SK-N-SH treated with all-trans-retinoic acid at 6 μM for 48 hours (cell line): ENCODE data around the gene BLMH.

ENCODE experiments used
- ATAC-seq: fragments of 200-7000 bp; cut with Tn5 transposase; 3 replicates; pipeline ENCODE4 v1.9.1; 2020; ENCODE audit warnings: mild to moderate bottlenecking, moderate library complexity
- ARNTL ChIP-seq: fragments of 450-650 bp; formaldehyde crosslinking; IDR thresholded peaks from 2 replicates; pipeline ENCODE4 v1.5.0; 2020; ENCODE audit warnings: low read depth, mild to moderate bottlenecking, moderate library complexity, borderline replicate concordance
- BACH2 ChIP-seq: fragments of 250-450 bp; sonication (Bioruptor Pico); IDR thresholded peaks from 2 replicates; pipeline ENCODE4 v1.9.0; 2021; ENCODE audit warnings: mild to moderate bottlenecking, borderline replicate concordance
- CSDC2 ChIP-seq: fragments of 250-450 bp; sonication (Bioruptor Pico); IDR thresholded peaks from 2 replicates; pipeline ENCODE4 v1.5.0; 2020; ENCODE audit warnings: mild to moderate bottlenecking, moderate library complexity
- CSRNP3 ChIP-seq: fragments of 250-450 bp; sonication (Bioruptor Pico); IDR thresholded peaks from 2 replicates; pipeline ENCODE4 v1.5.1; 2021; ENCODE audit warnings: mild to moderate bottlenecking, moderate library complexity
- ESRRG ChIP-seq: fragments of 250-450 bp; sonication (Bioruptor Pico); IDR thresholded peaks from 2 replicates; pipeline ENCODE4 v1.6.1; 2021; ENCODE audit warnings: mild to moderate bottlenecking
- GLIS3 ChIP-seq: fragments of 250-450 bp; sonication (Bioruptor Pico); IDR thresholded peaks from 2 replicates; pipeline ENCODE4 v1.5.0; 2020; ENCODE audit warnings: mild to moderate bottlenecking, moderate library complexity
- ISL1 ChIP-seq: fragments of 250-450 bp; sonication (Bioruptor Pico); IDR thresholded peaks from 2 replicates; pipeline ENCODE4 v2.1.2; 2022; ENCODE audit warnings: mild to moderate bottlenecking, moderate library complexity
- PATZ1 ChIP-seq: fragments of 250-450 bp; sonication (Bioruptor Pico); IDR thresholded peaks from 2 replicates; pipeline ENCODE4 v1.8.0; 2020; ENCODE audit warnings: mild to moderate bottlenecking, moderate library complexity, borderline replicate concordance
- POU6F1 ChIP-seq: fragments of 250-450 bp; sonication (Bioruptor Pico); IDR thresholded peaks from 2 replicates; pipeline ENCODE4 v1.8.0; 2021; ENCODE audit warnings: low read depth, mild to moderate bottlenecking, moderate library complexity, borderline replicate concordance
- PPARA ChIP-seq: fragments of 250-450 bp; sonication (Bioruptor Pico); IDR thresholded peaks from 2 replicates; pipeline ENCODE4 v1.5.0; 2020; ENCODE audit warnings: mild to moderate bottlenecking, borderline replicate concordance
- RARB ChIP-seq: fragments of 250-450 bp; sonication (Bioruptor Pico); IDR thresholded peaks from 2 replicates; pipeline ENCODE4 v1.8.0; 2021; ENCODE audit warnings: mild to moderate bottlenecking, moderate library complexity
- SNAI2 ChIP-seq: fragments of 250-450 bp; sonication (Bioruptor Pico); IDR thresholded peaks from 2 replicates; pipeline ENCODE4 v1.5.0; 2020; ENCODE audit warnings: mild to moderate bottlenecking, moderate library complexity
- TCF4 ChIP-seq: fragments of 250-450 bp; sonication (Bioruptor Pico); IDR thresholded peaks from 2 replicates; pipeline ENCODE4 v1.8.0; 2021; ENCODE audit warnings: mild to moderate bottlenecking, moderate library complexity, borderline replicate concordance
- TOX ChIP-seq: fragments of 250-450 bp; sonication (Bioruptor Pico); IDR thresholded peaks from 2 replicates; pipeline ENCODE4 v1.8.0; 2021; ENCODE audit warnings: mild to moderate bottlenecking, moderate library complexity, borderline replicate concordance
- TSHZ2 ChIP-seq: fragments of 250-450 bp; sonication (Bioruptor Pico); IDR thresholded peaks from 2 replicates; pipeline ENCODE4 v1.5.0; 2020; ENCODE audit warnings: mild to moderate bottlenecking, moderate library complexity
- ZC3H10 ChIP-seq: fragments of 250-450 bp; sonication (Bioruptor Pico); IDR thresholded peaks from 2 replicates; pipeline ENCODE4 v1.5.1; 2021; ENCODE audit warnings: mild to moderate bottlenecking, moderate library complexity
- ZFP3 ChIP-seq: fragments of 250-450 bp; sonication (Bioruptor Pico); IDR thresholded peaks from 2 replicates; pipeline ENCODE4 v1.5.0; 2020; ENCODE audit warnings: mild to moderate bottlenecking, moderate library complexity
- ZFP30 ChIP-seq: fragments of 450-650 bp; formaldehyde crosslinking; IDR thresholded peaks from 2 replicates; pipeline ENCODE4 v1.5.0; 2022; ENCODE audit warnings: mild to moderate bottlenecking, moderate library complexity
- ZNF565 ChIP-seq: fragments of 450-650 bp; formaldehyde crosslinking; conservative IDR thresholded peaks from 2 replicates; pipeline ENCODE4 v1.5.0; 2020; ENCODE audit warnings: low read depth, mild to moderate bottlenecking, moderate library complexity
- ZNF70 ChIP-seq: fragments of 450-650 bp; formaldehyde crosslinking; IDR thresholded peaks from 2 replicates; pipeline ENCODE4 v1.5.0; 2020; ENCODE audit warnings: mild to moderate bottlenecking, moderate library complexity
- ZNF8 ChIP-seq: fragments of 450-650 bp; formaldehyde crosslinking; IDR thresholded peaks from 2 replicates; pipeline ENCODE4 v1.5.0; 2020; ENCODE audit warnings: mild to moderate bottlenecking, moderate library complexity
- TF ChIP-seq, protein P1 (sequence below): fragments of 250-450 bp; sonication (Bioruptor Pico); IDR thresholded peaks from 2 replicates; pipeline ENCODE4 v1.5.1; 2020; ENCODE audit warnings: low read depth, mild to moderate bottlenecking, moderate library complexity

Gene BLMH

DNA sequence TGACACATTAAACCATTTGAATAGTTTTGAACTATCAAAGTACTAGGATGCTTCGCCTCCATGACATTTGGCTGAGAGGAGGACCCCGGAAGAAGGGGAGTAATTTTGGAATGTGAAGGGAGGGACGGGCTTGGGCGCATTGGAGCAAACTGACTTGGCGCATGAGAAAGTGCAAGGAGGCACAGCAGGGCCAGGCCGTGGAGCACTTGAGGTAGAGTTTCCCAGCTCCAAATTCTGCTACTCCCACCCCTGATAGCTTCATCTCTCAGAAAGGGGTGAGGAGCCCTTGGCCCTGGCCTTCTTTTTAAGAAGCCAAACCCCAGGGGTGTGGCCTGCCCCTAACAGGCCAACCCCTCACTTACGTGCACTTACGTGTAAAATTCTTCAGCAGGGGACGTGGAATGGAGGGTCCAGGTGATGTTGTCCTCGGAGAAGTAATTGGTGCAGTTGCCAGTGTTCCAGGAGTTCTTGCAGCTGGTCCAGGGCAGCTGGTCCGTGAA, 73.9 kb downstream of the BLMH start:
- no peak for TF ChIP-seq CSDC2 (CRISPR knock-in tag)
- TF ChIP-seq ZNF70, result no peak
- TF ChIP-seq ZNF8, result no peak
- no peak for TF ChIP-seq SNAI2 (CRISPR knock-in tag)
- TF ChIP-seq ISL1 (CRISPR knock-in tag), result no peak
- no peak for TF ChIP-seq GLIS3 (CRISPR knock-in tag)
- no peak for TF ChIP-seq CSRNP3 (CRISPR knock-in tag)
- TF ChIP-seq, protein P1, sequence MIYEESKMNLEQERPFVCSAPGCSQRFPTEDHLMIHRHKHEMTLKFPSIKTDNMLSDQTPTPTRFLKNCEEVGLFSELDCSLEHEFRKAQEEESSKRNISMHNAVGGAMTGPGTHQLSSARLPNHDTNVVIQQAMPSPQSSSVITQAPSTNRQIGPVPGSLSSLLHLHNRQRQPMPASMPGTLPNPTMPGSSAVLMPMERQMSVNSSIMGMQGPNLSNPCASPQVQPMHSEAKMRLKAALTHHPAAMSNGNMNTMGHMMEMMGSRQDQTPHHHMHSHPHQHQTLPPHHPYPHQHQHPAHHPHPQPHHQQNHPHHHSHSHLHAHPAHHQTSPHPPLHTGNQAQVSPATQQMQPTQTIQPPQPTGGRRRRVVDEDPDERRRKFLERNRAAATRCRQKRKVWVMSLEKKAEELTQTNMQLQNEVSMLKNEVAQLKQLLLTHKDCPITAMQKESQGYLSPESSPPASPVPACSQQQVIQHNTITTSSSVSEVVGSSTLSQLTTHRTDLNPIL (CRISPR knock-in tag), result no peak
- TF ChIP-seq ZNF565 (CRISPR knock-in tag), result no peak
- TF ChIP-seq ZC3H10 (CRISPR knock-in tag), result no peak
- no peak for TF ChIP-seq ARNTL (CRISPR knock-in tag)
- TF ChIP-seq TCF4 (CRISPR knock-in tag), result no peak
- TF ChIP-seq TSHZ2 (CRISPR knock-in tag), result no peak
- TF ChIP-seq ESRRG, result no peak
- no peak for TF ChIP-seq PPARA (CRISPR knock-in tag)
- no peak for TF ChIP-seq PATZ1
- TF ChIP-seq ZFP30 (CRISPR knock-in tag), result no peak
- TF ChIP-seq ZFP3 (CRISPR knock-in tag), result no peak
- TF ChIP-seq RARB (CRISPR knock-in tag), result no peak
- TF ChIP-seq POU6F1 (CRISPR knock-in tag), result no peak
- TF ChIP-seq, all 23 proteins: peak for 0
- no peak for ATAC-seq

- TF ChIP-seq PATZ1, result no peak
- TF ChIP-seq TCF4 (CRISPR knock-in tag), result no peak
- TF ChIP-seq TSHZ2 (CRISPR knock-in tag), result no peak
- TF ChIP-seq, protein P1 (CRISPR knock-in tag), result no peak
- TF ChIP-seq BACH2, result no peak
- no peak for TF ChIP-seq ESRRG
- no peak for TF ChIP-seq CSDC2 (CRISPR knock-in tag)
- TF ChIP-seq PPARA (CRISPR knock-in tag), result no peak
- no peak for TF ChIP-seq GLIS3 (CRISPR knock-in tag)
- TF ChIP-seq TOX (CRISPR knock-in tag), result no peak
- ATAC-seq, result no peak
Measured at GRCh38 chr17:30217054-30217453, 74.7 kb downstream of the BLMH start.
